HUES64 (cell line): ENCODE measurements around the gene AIP.
"Not testable (repeated sequence)": the region's sequence is repeated elsewhere in the genome, so short reads cannot be mapped to it uniquely, and the experiment has no call there.

Experiments used
- H3K27ac ChIP-seq: 2 replicates; pipeline ENCODE4 v1.7.0; 2013; ENCODE audit warnings: low read depth, low read length, inconsistent platforms
- H3K27me3 ChIP-seq: 2 replicates; pipeline ENCODE4 v1.6.1; 2013; ENCODE audit warnings: mild to moderate bottlenecking, low read length; ENCODE audit not compliant: insufficient read depth
- H3K36me3 ChIP-seq: 2 replicates; pipeline ENCODE4 v1.6.1; 2013; ENCODE audit warnings: mild to moderate bottlenecking, low read length; ENCODE audit not compliant: insufficient read depth
- H3K4me1 ChIP-seq: 2 replicates; pipeline ENCODE4 v1.6.1; 2013; ENCODE audit warnings: mild to moderate bottlenecking, low read length, moderate library complexity; ENCODE audit not compliant: insufficient read depth
- H3K4me3 ChIP-seq: 2 replicates; pipeline ENCODE4 v1.5.1; 2013; ENCODE audit warnings: mild to moderate bottlenecking, low read length, moderate library complexity
- H3K9ac ChIP-seq: 2 replicates; pipeline ENCODE4 v1.6.1; 2013; ENCODE audit warnings: mild to moderate bottlenecking, low read depth, low read length
- H3K9me3 ChIP-seq: 2 replicates; pipeline ENCODE4 v1.6.1; 2013; ENCODE audit warnings: low read depth, low read length; ENCODE audit not compliant: insufficient read depth
- WGBS: fragments of 150-250, 120-280 bp; methylation state at CpG from one replicate; pipeline ENCODE4 v1.1.7; 2013; ENCODE audit warnings: missing lambda C conversion rate; 5-methylcytosine and 5-hydroxymethylcytosine counted together

AIP gene

GRCh38 chr11:67472882-67473281 lies 9.9 kb upstream of the AIP start:
- WGBS = 81% methylated on average over 7 of the region's 7 CpGs
- Histone ChIP-seq H3K27me3 (no peaks in the 10 kb centered on the region), H3K27ac (no peak overlapping the region), H3K4me3 (no peak overlapping the region), H3K9ac (no peak overlapping the region), H3K4me1 (no peaks in the 10 kb centered on the region), H3K9me3 (no peaks in the 10 kb centered on the region), H3K36me3 (no peaks in the 10 kb centered on the region)

DNA sequence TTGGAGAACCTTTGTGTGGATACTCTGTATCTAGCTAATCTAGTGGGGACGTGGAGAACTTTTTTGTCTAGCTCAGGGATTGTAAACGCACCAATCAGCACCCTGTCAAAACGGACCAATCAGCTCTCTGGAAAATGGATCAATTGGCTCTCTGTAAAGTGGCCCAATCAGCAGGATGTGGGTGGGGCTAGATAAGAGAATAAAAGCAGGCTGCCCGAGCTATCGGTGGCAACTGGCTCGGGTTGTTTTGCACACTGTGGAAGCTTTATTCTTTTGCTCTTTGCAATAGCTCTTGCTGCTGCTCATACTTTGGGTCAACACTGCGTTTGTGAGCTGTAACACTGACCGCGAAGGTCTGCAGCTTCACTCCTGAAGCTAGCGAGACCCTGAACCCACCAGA lies 6.1 kb upstream of the AIP start:
- H3K27ac ChIP-seq, H3K4me3 ChIP-seq, H3K27me3 ChIP-seq, H3K9me3 ChIP-seq, H3K9ac ChIP-seq, H3K4me1 ChIP-seq, H3K36me3 ChIP-seq: not testable (repeated sequence)
- 95% methylated on average over 10 of the region's 10 CpGs for WGBS

- WGBS = 94% methylated on average over 11 of the region's 16 CpGs
Measured at GRCh38 chr11:67477344-67478050, 5.3 kb upstream of the AIP start.

DNA sequence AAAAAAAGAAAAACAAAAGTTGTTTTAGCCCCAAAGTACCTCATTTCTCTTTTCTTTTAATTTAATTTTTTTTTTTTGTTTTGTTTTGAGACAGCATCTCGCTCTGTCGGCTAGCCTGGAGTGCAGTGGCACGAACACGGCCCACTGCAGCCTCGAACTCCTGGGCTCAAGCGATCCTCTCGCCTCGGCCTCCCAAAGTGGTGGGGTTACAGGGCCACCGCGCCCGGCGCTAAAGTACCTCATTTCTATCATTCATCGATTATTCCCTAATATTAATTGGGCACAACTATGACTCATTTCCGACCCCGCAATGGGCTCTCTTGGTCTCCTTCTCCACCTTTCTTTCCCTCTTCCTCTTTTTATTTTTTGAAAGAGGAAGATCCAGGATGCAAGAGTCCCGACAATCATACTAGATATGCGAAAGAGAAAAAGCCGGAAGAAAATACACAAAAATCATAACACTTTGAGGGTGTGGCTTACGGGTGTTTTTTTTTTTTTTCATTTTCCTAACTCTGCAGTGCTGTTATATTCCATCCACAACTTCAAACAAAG lies 475 bp upstream of the AIP start:
- Histone ChIP-seq H3K4me1 (no peaks in the 10 kb centered on the region), H3K9ac (no peak overlapping the region), H3K36me3 (no peaks in the 10 kb centered on the region), H3K9me3 (no peaks in the 10 kb centered on the region), H3K27me3 (peaks cover 6% of the 10 kb centered on the region; the same call in 1 of the 2 replicates), H3K27ac (no peak overlapping the region), H3K4me3 (peak overlapping the region; percentile 66)
- 84% methylated on average over 17 of the region's 19 CpGs for WGBS

More at GRCh38 chr11:67477344-67478050, 5.3 kb upstream of the AIP start:
- H3K9me3 ChIP-seq, H3K9ac ChIP-seq, H3K27me3 ChIP-seq, H3K36me3 ChIP-seq, H3K4me1 ChIP-seq, H3K27ac ChIP-seq, H3K4me3 ChIP-seq: not testable (repeated sequence)

DNA sequence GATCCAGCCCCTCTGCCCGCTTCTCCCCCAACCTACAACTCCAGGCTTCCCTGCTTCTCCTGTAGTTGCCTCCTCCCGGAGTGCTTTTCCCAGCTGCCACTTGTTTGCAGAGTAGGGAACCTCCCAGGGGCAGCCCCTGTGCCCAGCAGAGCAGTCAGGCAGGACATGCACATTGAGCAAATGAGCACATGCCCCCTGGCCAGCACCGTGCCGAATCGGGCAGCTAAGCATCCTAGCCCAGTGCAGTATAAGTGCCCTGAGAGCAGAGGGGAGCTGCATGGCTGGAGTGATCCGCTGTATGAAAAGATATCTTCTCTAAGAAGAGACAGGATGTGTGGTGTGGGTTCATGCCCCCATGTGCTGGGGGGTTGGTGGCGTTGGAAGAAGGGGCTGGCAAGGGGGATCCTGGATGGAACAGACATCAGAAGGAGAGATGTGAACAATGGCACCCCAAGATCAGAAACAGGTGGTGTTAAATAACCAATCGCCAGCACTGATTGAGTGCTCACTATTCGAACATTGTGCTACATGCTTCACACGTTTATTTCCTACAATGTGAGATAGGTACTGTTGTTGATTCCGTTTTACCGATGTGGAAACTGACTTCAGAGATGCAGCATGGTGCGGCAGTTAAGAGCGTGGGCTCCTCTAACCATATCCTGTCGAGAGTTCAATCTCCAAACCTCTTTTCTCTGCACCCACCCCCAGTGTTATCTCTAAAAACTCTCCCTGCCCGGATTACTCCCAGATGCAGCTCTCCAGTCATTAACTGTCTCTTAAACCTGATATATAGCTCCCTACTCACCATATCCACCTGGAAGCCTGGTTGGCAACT lies 1.2 kb downstream of the AIP start:
- Histone ChIP-seq H3K4me1 (no peaks in the 10 kb centered on the region), H3K9me3 (no peaks in the 10 kb centered on the region), H3K27ac (no peak overlapping the region), H3K9ac (no peak overlapping the region), H3K27me3 (peaks cover 6% of the 10 kb centered on the region; the same call in 1 of the 2 replicates), H3K4me3 (peak overlapping the region; percentile 66; the same call in 1 of the 2 replicates), H3K36me3 (0 out of 2 replicates have a peak, but pooled peaks cover 2% of the 10 kb centered on the region)
- 93% methylated on average over 16 of the region's 16 CpGs for WGBS

GRCh38 chr11:67484847-67485311 lies 2.1 kb downstream of the AIP start:
- no peak overlapping the region for H3K4me3 ChIP-seq
- 0 out of 2 replicates have a peak, but pooled peaks cover 5% of the 10 kb centered on the region for H3K36me3 ChIP-seq
- WGBS = 93% methylated on average over 11 of the region's 11 CpGs
- H3K27me3 ChIP-seq = peaks cover 6% of the 10 kb centered on the region; the same call in 1 of the 2 replicates
- no peaks in the 10 kb centered on the region for H3K4me1 ChIP-seq
- no peak overlapping the region for H3K27ac ChIP-seq
- H3K9ac ChIP-seq = no peak overlapping the region
- H3K9me3 ChIP-seq = no peaks in the 10 kb centered on the region

GRCh38 chr11:67485873-67486361 lies 3.1 kb downstream of the AIP start:
- not testable (repeated sequence) for H3K27me3 ChIP-seq, H3K9ac ChIP-seq, H3K9me3 ChIP-seq, H3K27ac ChIP-seq, H3K4me3 ChIP-seq, H3K4me1 ChIP-seq
- peaks cover 15% of the 10 kb centered on the region; the same call in 1 of the 2 replicates for H3K36me3 ChIP-seq
- WGBS = 79% methylated on average over 7 of the region's 7 CpGs

DNA sequence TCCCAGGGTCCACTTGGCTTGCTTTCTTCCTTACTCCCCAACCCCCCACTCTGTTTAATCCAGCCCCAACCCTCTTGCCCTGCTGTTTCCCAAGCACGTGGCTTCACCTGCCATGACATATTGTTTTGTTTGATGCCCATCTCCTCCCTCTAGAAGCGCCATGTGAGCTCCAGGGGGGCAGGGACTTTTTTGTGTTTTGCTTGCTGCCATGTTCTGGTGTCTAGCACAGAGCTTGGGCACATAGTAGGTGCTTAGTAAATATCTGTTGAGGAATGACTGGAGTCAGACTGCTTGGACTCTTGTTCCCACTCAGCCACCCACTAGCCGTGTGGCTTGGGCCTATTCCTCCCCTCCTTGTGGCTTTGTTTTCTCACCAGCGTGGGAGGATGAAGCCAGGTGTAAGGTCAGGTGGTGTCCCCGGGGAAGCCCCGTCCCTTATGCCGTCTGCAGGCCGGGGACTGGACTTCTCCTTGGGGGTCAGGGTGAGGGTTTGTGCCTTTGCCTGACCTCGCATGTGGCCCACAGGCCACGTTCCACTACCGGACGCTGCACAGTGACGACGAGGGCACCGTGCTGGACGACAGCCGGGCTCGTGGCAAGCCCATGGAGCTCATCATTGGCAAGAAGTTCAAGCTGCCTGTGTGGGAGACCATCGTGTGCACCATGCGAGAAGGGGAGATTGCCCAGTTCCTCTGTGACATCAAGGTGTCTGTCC lies 3.8 kb downstream of the AIP start:
- Histone ChIP-seq H3K4me3 (no peak overlapping the region), H3K9me3 (no peaks in the 10 kb centered on the region), H3K27me3 (peaks cover 6% of the 10 kb centered on the region; the same call in 1 of the 2 replicates), H3K27ac (no peak overlapping the region), H3K36me3 (peaks cover 21% of the 10 kb centered on the region; the same call in 1 of the 2 replicates), H3K9ac (no peak overlapping the region), H3K4me1 (no peaks in the 10 kb centered on the region)
- WGBS = 93% methylated on average over 20 of the region's 20 CpGs

- Histone ChIP-seq H3K4me3 (no peak overlapping the region), H3K27me3 (no peaks in the 10 kb centered on the region), H3K27ac (no peak overlapping the region), H3K4me1 (no peaks in the 10 kb centered on the region), H3K9me3 (no peaks in the 10 kb centered on the region), H3K36me3 (peaks cover 31% of the 10 kb centered on the region), H3K9ac (no peak overlapping the region)
- WGBS = 93% methylated on average over 25 of the region's 25 CpGs
Measured at GRCh38 chr11:67489203-67489884, 6.5 kb downstream of the AIP start.
